OCI-LY1 (cell line): ENCODE results near the gene CHAF1A.

Experiments used
- H2AFZ ChIP-seq: fragments of 200-600 bp; sonication (generic), shearing (Covaris generic); 2 replicates; pipeline ENCODE4 v1.6.0; 2014; ENCODE audit warnings: antibody characterized with exemption, mild to moderate bottlenecking, low read length
- H3F3A ChIP-seq: fragments of 200-600 bp; sonication (generic), shearing (Covaris generic); 2 replicates; pipeline ENCODE4 v1.6.0; 2014; ENCODE audit warnings: mild to moderate bottlenecking, antibody characterized with exemption, low read length, moderate library complexity; ENCODE audit not compliant: insufficient read depth
- H3K27ac ChIP-seq: fragments of 200-600 bp; sonication (generic); 2 replicates; pipeline ENCODE4 v1.5.1; 2014; ENCODE audit warnings: low read length, mixed run types, mild to moderate bottlenecking, low read depth; ENCODE audit not compliant: poor library complexity, severe bottlenecking
- H3K27me3 ChIP-seq: fragments of 200-600 bp; sonication (generic); 2 replicates; pipeline ENCODE4 v1.6.0; 2014; ENCODE audit warnings: antibody characterized with exemption, mild to moderate bottlenecking, low read length, moderate library complexity; ENCODE audit not compliant: insufficient read depth
- H3K36me3 ChIP-seq: fragments of 200-600 bp; sonication (generic); 2 replicates; pipeline ENCODE4 v1.6.1; 2014; ENCODE audit warnings: mild to moderate bottlenecking, antibody characterized with exemption, low read length, moderate library complexity, mixed read lengths; ENCODE audit not compliant: insufficient read depth
- H3K4me1 ChIP-seq: fragments of 200-600 bp; sonication (generic); 2 replicates; pipeline ENCODE4 v1.5.1; 2014; ENCODE audit warnings: mild to moderate bottlenecking, low read length, moderate library complexity; ENCODE audit not compliant: insufficient read depth, severe bottlenecking
- H3K4me2 ChIP-seq: fragments of 200-600 bp; sonication (generic), shearing (Covaris generic); 2 replicates; pipeline ENCODE4 v1.6.1; 2014; ENCODE audit warnings: low read length
- H3K4me3 ChIP-seq: fragments of 200-600 bp; sonication (generic); 2 replicates; pipeline ENCODE4 v1.5.1; 2014; ENCODE audit warnings: low read length, low read depth, mild to moderate bottlenecking, mixed read lengths; ENCODE audit not compliant: poor library complexity, severe bottlenecking
- H3K79me2 ChIP-seq: fragments of 200-600 bp; shearing (Covaris generic); 2 replicates; pipeline ENCODE4 v1.6.1; 2016; ENCODE audit warnings: mixed run types, low read length, mixed read lengths; ENCODE audit not compliant: insufficient read depth
- H3K9ac ChIP-seq: fragments of 200-600 bp; sonication (generic), shearing (Covaris generic); 2 replicates; pipeline ENCODE4 v1.6.1; 2014; ENCODE audit warnings: mild to moderate bottlenecking, low read length, mixed read lengths
- H3K9me2 ChIP-seq: fragments of 200-600 bp; sonication (generic), shearing (Covaris generic); 2 replicates; pipeline ENCODE4 v1.6.1; 2014; ENCODE audit warnings: low read depth, mild to moderate bottlenecking, low read length, mixed read lengths
- H3K9me3 ChIP-seq: fragments of 200-600 bp; shearing (Covaris generic); 2 replicates; pipeline ENCODE4 v1.6.1; 2014; ENCODE audit warnings: low read length, mixed read lengths
- H4K20me1 ChIP-seq: fragments of 200-600 bp; sonication (generic), shearing (Covaris generic); 2 replicates; pipeline ENCODE4 v1.6.0; 2016; ENCODE audit warnings: mild to moderate bottlenecking, low read length; ENCODE audit not compliant: insufficient read depth
- EZH2 ChIP-seq: fragments of 200-600 bp; sonication (generic), shearing (Covaris generic); IDR thresholded peaks from 2 replicates; pipeline ENCODE4 v1.8.0; 2017; ENCODE audit warnings: borderline replicate concordance, mixed run types, mild to moderate bottlenecking, antibody characterized with exemption, low read length, moderate library complexity, mixed read lengths
- TF ChIP-seq, protein P1 (sequence below): fragments of 200-600 bp; sonication (generic), shearing (Covaris generic); IDR thresholded peaks from 2 replicates; pipeline ENCODE4 v1.5.1; 2017; ENCODE audit warnings: mild to moderate bottlenecking, antibody characterized with exemption, low read length, moderate library complexity, mixed read lengths

CHAF1A gene

DNA sequence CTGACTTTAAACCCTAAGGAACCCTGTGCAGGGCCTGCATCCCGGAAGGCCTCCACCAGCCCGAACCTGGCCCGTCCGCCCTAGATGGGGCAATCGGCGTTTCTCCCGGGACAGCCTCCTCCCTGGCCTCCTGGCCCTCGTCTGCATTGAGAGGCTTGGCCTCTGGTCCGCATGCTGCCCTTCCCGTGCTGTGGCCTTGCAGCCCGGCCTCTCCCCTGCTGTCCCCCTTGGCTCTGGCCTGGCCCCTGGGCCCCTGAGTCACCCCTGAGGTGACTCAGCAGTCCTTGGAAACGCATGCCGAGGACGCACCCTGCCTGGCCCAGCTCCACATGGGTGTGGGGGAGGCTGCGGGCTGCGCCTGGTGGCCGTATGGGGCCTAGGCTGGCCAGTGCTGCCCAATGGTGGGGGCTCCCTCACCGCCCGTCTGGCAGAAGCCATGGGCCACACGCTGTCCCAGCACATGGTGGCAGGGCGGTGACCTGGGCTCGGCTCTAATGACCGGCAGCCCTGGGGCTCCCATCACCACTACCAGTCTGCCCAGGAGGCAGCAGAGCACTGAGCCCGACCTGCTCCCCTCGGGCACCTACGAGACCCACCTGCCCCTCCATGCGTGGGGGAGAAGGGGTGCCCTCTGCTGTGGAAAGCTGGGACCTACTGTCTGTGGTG, 27.8 kb upstream of the CHAF1A start:
- peaks cover 41% of the 10 kb centered on the region for H3K4me1 ChIP-seq
- no peak overlapping the region for H3K4me2 ChIP-seq
- no peaks in the 10 kb centered on the region for H3K9me2 ChIP-seq
- H4K20me1 ChIP-seq, result no peaks in the 10 kb centered on the region
- no peak overlapping the region for H3K27ac ChIP-seq
- no peaks in the 10 kb centered on the region for H3K27me3 ChIP-seq
- H3K79me2 ChIP-seq, result no peaks in the 10 kb centered on the region
- H3K9ac ChIP-seq, result no peak overlapping the region
- peaks cover 6% of the 10 kb centered on the region; the same call in 1 of the 2 replicates for H3K36me3 ChIP-seq
- no peaks in the 10 kb centered on the region for H3F3A ChIP-seq
- H2AFZ ChIP-seq, result no peak overlapping the region
- no peak overlapping the region for H3K4me3 ChIP-seq
- TF ChIP-seq, protein P1, sequence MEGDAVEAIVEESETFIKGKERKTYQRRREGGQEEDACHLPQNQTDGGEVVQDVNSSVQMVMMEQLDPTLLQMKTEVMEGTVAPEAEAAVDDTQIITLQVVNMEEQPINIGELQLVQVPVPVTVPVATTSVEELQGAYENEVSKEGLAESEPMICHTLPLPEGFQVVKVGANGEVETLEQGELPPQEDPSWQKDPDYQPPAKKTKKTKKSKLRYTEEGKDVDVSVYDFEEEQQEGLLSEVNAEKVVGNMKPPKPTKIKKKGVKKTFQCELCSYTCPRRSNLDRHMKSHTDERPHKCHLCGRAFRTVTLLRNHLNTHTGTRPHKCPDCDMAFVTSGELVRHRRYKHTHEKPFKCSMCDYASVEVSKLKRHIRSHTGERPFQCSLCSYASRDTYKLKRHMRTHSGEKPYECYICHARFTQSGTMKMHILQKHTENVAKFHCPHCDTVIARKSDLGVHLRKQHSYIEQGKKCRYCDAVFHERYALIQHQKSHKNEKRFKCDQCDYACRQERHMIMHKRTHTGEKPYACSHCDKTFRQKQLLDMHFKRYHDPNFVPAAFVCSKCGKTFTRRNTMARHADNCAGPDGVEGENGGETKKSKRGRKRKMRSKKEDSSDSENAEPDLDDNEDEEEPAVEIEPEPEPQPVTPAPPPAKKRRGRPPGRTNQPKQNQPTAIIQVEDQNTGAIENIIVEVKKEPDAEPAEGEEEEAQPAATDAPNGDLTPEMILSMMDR, result no peak
- no peak for TF ChIP-seq EZH2
- H3K9me3 ChIP-seq, result no peaks in the 10 kb centered on the region

DNA sequence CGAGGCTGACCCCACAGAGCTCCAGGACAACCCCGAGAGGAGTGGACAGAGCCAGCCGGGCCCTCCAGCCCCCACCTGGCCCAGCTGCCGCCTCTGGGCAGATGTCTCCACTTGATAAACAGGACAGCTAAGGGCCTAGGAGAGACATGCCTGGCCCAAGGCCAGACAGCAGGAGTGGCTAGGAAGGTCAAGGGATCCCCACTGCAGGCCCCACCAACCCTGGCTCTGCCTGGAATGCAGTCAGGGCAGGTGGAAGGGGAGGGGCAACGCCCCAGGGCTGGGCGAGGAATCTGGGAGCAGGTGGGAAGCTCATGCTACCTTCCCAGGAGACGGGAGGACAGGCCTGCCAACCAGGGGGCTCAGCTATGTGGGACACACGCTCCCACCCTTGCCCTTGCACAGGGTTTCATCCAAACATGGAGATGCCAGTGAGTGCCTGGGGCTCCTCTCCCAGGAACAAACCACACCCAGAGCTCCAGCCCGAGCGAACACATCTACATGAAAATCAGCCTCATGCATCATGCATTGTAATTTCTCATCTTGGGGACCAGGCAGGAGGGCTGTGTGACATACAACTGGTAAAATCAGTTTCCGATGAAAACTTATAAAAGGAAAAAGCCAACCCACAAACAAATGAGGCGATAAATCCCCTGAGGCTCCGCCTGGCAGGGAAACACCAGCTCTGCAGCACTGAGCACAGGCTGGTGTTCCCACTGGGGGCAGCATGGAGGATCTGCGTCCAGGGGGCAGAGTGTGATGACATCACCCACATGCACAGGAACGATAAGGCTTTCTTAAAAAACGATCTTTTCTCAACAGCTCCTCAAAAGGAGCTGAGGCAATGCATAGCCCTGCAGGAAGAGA, 27.0 kb upstream of the CHAF1A start:
- no peaks in the 10 kb centered on the region for H3F3A ChIP-seq
- TF ChIP-seq, protein P1, result peak; percentile 45
- no peak for TF ChIP-seq EZH2
- H3K9me3 ChIP-seq, result no peaks in the 10 kb centered on the region
- H3K27ac ChIP-seq, result no peak overlapping the region
- H2AFZ ChIP-seq, result no peak overlapping the region
- H3K9ac ChIP-seq, result no peak overlapping the region; the same call in 1 of the 2 replicates
- H3K4me1 ChIP-seq, result peaks cover 41% of the 10 kb centered on the region
- H3K79me2 ChIP-seq, result no peaks in the 10 kb centered on the region
- H4K20me1 ChIP-seq, result no peaks in the 10 kb centered on the region
- peak overlapping the region; percentile 13; the same call in 1 of the 2 replicates for H3K4me2 ChIP-seq
- no peaks in the 10 kb centered on the region for H3K27me3 ChIP-seq
- peaks cover 6% of the 10 kb centered on the region; the same call in 1 of the 2 replicates for H3K36me3 ChIP-seq
- no peaks in the 10 kb centered on the region for H3K9me2 ChIP-seq
- H3K4me3 ChIP-seq, result no peak overlapping the region

DNA sequence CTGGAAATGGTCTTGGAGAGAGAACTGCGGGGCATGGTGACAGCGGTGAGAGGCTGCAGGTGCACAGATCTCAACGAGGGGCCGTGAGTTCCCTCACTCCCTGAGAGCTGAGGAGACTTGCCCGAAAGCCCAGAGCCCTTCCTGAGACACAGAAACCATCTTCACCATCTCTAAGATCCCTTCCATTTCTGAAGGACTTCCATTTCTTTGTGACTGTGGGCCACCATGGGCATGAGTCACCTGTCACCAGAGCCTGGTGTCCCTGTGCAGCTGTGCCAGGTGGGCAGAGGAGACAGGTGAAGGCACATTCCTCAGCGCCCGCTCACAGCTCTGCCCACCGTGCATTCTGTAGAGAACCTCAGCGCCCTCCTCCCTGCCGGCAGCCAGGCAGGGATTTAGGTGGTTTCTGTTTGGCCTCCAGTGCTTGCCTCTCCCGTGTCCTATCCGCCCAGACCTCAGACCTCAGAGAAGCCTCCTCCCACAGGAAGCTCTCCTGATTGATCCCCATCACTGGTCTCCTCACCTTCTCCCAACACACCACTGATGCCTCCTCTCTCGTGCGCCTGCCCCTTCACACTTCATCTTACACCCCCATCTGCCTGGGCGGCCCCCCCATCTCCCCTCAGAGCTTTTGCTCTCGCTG, 26.3 kb upstream of the CHAF1A start:
- no peaks in the 10 kb centered on the region for H3K9me2 ChIP-seq
- no peaks in the 10 kb centered on the region for H3F3A ChIP-seq
- no peaks in the 10 kb centered on the region for H4K20me1 ChIP-seq
- peaks cover 37% of the 10 kb centered on the region for H3K4me1 ChIP-seq
- H3K27me3 ChIP-seq, result no peaks in the 10 kb centered on the region
- H3K9me3 ChIP-seq, result no peaks in the 10 kb centered on the region
- H3K9ac ChIP-seq, result no peak overlapping the region; the same call in 1 of the 2 replicates
- H2AFZ ChIP-seq, result no peak overlapping the region
- H3K27ac ChIP-seq, result no peak overlapping the region
- H3K4me2 ChIP-seq, result peak overlapping the region; percentile 13; the same call in 1 of the 2 replicates
- no peaks in the 10 kb centered on the region for H3K79me2 ChIP-seq
- peaks cover 6% of the 10 kb centered on the region; the same call in 1 of the 2 replicates for H3K36me3 ChIP-seq
- H3K4me3 ChIP-seq, result no peak overlapping the region
- TF ChIP-seq, protein P1, result no peak
- no peak for TF ChIP-seq EZH2
